Left cardiac atrium (tissue), 4 donors: ENCODE data around the gene KCTD13. TPM values are rescaled to one million over a fixed set of nuclear protein-coding genes. Genes with fewer than 3 reads are reported as not detected.
"Not testable (repeated sequence)": the region's sequence is repeated elsewhere in the genome, so short reads cannot be mapped to it uniquely, and the experiment has no call there.

ENCODE experiments used
- ATAC-seq, 2 donors: fragments of 200-7000 bp; cut with Tn5 transposase; one replicate each; pipeline ENCODE4 v1.9.1; 2020; ENCODE audit warnings: mild to moderate bottlenecking in 2 of 2, moderate library complexity in 2 of 2
- DNase-seq: peaks from one replicate; pipeline ENCODE4 v3.0.0-alpha.2; 2020
- intact Hi-C, 2 donors: fragments of 100-400 bp; cut with DNase I; formaldehyde crosslinking; loops; one replicate each; pipeline versions ENCODE4 v1.14.1 to v1.15.1; 2022 to 2023
- total RNA-seq, 2 donors: library from RNA; stranded (reverse); fragmentation: NEBNext Ultra II Directional; extraction: Animal tissue kit (Norgen Biotek cat#: 25700); gene quantifications; one replicate each; pipeline ENCODE4 v1.2.1, GENCODE V29; 2021
- donor health status: DM: no; HTN: yes; CAD: no.
- donor health status: DM: no; HTN: yes; CAD: no; lungs with severe emphysema.
- donor health status: DM: yes; HTN: yes; CAD: no.
- donor health status: Dilated cardiomyopathy.

Gene KCTD13
- total RNA-seq, 2 donors from 2014 or later, result 7.6 to 10.1 TPM

DNA sequence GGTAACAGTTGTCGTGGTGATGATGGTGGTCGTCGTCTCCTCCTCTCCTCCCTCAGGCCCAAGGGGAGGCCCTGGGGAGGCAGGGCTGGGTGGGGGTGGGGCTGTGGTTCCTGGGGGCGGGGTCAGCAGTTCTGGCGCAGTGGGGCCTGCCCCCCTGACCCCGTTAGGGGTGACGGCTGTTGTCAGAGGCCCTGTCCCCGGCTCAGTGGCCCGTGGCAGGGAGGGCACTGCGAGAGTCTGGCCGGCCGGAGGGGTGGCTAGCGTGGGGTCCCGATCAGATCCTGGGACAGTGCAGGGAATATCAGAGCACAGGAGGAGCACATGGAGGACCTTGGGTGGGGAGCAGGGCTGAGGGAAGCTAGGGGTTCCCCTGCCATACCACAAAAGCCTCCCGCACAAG, 29.2 kb downstream of the KCTD13 start:
- DNase-seq (no peak), ATAC-seq (no peak)
- intact Hi-C loops, result no loop called here

DNA sequence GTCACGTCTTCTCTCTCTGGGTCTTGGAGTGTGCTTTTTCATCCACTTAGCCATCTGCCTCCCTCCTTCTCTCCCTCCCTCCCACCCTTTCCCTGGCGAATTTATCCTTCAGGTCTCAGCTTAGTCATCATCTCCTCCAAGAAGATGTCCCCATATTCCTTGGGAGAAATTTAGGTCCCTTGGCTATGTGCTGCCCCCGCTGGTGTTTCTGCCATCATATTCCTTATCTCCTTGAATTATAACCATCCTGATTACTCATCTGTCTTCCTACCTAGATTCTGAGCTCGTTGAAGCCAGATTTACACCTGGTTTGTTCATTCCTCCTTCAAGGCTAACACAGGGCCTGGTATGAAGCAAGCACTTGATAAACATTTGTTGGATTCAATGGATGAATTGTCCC, 31.7 kb downstream of the KCTD13 start:
- DNase-seq (no peak), ATAC-seq (no peak)
- intact Hi-C loops, result no loop called here

DNA sequence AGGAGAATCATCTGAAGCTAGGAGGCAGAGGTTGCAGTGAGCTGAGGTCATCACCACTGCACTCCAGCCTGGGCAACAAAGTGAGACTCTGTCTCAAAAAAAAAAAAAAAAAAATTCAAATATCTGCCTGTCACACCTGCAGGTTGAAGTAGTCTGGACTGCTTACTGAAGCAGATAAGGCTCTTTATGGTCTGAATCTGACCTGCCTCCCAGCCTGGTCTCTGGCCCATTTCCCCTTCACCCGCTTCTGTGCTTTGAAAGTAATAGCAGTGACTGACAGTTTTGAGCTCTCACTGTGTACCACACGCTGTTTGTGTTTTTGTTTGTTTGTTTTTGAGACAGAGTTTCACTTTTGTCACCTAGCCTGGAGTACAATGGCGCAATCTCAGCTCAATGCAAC, 32.5 kb downstream of the KCTD13 start:
- no peak for ATAC-seq
- intact Hi-C loops, result no loop called here
- DNase-seq, result no peak

DNA sequence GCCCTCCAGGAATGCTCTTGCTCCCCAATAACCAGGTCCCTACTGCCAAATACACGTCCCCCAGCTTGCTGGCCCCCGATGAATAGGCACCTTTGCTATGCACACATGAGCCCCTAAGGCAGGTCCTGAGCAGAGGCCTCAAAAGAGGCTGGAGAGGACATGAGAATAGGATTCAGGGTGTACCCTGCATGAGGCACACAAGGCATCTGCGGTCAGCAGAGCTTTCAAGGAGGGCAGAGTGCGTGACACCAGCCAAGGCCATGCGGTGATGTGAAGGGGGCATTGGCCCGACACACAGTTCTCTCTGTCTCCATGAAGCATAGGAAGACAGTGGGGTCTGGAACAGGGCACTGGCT, 33.6 kb downstream of the KCTD13 start:
- DNase-seq (no peak), ATAC-seq (peak in 1 of 2 donors; percentile 15)
- intact Hi-C loops, result no loop called here

DNA sequence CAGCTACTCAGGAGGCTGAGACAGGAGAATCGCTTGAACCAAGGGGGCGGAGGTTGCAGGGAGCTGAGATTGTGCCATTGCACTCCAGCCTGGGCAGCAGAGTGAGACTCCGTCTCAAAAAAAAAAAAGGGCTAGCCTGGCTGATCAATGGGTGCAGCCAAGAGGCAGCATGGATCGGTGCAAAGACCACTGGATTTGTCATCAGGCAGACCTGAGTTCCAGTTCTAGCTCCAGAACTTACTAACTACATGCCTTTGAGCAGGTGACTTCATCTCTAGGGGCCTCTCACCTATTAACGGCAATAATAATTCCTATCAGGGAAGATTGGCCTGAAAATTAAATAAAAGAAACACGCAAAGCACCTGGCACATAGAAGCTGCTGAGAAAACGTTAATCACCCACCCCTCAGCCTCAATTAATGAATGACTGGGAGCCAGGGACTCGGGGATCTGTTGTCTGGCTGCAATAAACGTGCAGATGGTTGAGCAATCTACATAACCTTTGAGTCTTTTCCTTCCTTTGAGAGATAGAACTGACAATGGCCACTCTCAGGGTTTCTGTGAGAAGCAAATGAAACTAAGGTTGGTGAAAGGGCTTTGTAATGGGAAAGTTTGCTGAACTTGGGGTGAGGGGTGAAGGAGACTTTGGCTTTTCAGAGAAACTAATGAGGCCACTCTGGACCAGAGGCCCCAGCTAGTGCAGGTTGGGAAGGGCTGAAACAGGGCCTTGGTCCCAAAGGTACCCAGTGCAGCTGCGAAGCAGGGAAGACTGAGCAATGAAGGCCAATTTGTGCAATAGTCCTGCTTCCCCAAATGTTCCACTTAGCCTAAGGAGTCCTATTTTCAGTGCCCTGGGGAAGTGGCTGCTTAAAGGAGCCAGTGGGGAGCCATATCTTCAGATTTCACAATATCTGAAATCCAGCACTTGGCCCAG, 34.2 kb downstream of the KCTD13 start:
- ATAC-seq (peak in 1 of 2 donors; percentile 68), DNase-seq (no peak)
- intact Hi-C loops, result no loop called here

DNA sequence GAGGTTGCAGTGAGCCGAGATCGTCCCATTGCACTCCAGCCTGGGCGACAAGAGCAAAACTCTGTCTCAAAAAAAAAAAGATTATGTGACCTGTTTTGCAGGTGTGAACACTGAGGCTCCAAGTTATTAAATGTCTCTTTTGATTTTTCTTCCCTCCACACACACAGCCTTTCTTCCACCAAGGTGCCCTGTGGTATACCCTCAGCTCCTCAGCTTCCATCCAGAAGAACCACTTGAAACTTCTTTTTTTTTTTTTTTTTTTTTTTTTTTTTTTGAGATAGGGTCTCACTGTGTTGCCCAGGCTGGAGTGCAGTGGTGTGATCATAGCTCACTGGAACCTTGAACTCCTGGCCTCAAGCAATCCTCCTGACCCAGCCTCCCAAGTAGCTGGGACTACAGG, 36.7 kb downstream of the KCTD13 start:
- ATAC-seq, DNase-seq: not testable (repeated sequence)
- intact Hi-C loops, result loop anchor here in 1 of 2 donors (10.0 kb wide), 1 partner anchor 55 kb away; no protein-coding TSS in a partner anchor

DNA sequence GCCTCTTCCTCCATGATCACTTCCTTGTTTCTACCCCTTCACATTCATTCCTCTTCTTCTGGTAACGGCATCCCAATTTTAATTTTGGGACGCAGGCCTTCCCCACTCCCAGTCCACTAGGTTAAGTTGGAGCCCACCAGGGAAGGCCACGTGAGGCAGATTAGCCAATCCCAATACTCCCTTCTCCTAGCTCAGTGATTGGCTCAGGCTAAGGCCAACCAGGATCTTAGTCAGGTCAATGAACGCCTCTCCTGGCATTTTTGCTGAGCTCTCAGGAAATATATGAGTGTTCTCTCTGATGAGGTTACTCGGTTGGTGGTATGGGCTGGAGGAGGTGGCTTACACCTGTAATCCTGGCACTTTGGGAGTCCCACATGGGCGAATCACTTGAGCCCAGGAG, 42.0 kb downstream of the KCTD13 start:
- intact Hi-C loops, result loop anchor here in 1 of 2 donors (10.0 kb wide), 1 partner anchor 61 kb away; no protein-coding TSS in a partner anchor
- DNase-seq (no peak), ATAC-seq (no peak)

DNA sequence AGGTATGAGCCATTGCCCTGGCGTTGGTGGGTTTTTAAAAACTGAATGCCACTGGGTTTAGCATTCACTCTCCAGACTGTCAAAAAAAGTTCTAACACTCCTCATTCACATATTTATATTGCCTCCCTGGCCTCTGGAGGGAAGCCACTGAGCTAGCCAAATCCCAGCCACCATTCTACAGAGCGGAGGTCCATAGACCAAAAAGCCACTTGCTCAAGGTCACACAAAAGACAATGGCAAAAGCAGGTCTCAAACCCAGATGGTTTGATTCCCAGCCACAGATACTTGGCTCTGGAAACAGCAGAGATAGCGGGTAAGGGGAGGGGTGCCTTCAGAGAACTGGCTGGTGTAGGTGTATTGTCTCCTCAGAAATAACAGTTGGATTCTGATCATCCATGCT, 45.0 kb downstream of the KCTD13 start:
- intact Hi-C loops, result loop anchor here in 1 of 2 donors (10.0 kb wide), 1 partner anchor 64 kb away; no protein-coding TSS in a partner anchor
- DNase-seq, result no peak
- ATAC-seq, result no peak

DNA sequence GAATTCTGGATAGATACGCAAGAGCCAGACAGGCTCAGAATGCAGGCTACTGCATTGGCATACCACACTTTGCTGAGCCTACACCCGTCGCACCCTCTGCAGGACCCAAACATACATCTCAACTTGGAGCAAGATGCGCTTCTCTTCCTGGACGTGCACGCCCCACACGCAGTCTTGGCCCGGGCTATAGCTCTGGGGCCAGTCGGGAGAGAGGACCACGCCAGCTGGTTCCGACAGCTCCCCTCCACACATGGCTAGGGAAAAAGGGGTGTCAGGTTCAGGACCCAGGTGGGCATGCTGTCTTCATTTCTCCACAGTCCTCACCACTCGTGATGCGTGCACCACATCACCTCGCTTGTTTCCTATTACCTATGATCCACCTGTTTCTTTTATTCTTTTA, 47.9 kb downstream of the KCTD13 start:
- DNase-seq, result no peak
- no peak for ATAC-seq
- intact Hi-C loops, result no loop called here

DNA sequence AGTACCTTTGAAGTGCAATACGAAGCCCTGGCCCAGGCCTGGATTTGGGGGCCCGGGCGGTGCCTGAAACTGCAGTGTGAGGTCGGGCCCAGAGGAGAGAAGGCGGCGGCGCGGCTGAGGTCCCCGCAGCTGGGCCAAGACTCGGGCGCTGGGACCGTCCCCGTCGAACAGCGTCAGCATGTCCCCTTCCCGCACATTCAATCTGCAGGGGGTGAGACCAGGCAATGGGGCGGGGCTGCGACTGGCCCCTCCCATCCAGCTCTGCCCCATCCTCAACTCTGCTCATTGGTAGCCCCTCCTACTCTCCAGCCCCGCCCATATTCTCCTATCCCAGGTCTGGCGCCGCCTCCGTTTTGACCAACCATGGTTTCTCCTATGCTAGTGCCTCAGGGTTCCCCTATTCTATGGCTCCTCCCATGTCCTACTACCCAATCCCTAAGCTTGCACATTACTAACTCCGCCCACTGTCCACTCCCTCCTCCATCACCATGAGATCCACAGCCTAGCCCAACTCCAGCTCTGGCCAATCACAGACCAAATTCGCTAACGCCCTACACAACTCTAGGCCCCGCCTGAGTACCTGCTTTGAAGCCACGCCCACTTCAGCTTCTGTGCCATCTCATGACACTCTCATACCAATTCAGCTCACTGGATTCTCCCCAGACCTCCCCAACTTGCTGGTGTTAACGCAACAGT, 48.6 kb downstream of the KCTD13 start:
- ATAC-seq (peak; percentile 23 to 65), DNase-seq (no peak)
- intact Hi-C loops, result no loop called here

DNA sequence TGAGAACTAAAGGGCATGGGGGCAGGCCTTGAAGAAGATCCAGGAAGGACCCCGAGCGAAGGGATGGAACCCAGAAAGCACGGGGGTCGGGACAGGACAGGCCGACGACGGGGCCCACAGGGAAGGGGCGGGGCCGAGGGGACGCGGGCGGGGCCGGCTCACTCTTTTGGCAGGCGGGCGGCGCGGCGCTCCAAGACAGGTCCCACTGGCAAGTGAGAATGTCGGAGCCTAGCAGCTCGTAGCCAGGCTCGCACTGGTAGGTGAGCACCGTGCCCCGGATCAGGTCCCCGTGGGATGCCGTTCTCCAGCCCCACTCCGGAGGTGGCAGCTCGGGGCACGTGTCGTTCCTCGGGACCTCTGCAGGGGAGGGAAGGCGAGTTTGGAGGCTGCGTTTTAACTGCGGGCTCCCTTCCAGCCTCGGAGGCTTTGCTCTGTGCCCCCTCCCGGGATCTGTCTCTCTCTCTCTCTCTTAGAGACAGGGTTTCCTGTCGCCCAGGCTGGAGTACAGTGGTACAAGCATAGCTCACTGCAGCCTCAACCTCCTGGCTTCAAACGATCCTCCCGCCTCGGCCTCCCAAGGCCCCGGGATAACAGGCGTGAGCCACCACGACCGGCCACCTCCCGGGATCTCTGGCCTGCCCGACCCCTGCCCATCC, 49.3 kb downstream of the KCTD13 start:
- no peak for DNase-seq
- peak in 1 of 2 donors; percentile 20 for ATAC-seq
- intact Hi-C loops, result no loop called here

DNA sequence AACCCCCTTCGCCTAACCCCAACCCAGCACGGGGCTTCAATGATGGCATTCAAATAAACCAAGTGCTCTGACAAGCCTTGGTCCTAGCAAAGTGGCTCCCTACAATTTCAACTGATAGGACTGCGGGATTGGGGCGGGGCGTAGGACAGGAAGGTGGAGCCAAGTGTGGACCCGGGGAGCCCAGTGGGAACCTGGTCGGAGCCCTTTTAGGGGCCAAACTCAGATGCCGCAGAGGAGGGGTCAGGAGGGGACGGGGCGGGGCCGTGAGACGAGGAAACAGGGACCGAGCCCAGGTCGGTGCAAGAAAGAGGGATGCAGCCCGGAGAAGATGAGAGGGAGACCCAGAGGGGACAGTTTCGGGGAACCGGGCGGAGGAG, 49.8 kb downstream of the KCTD13 start:
- intact Hi-C loops, result no loop called here
- no peak for DNase-seq

DNA sequence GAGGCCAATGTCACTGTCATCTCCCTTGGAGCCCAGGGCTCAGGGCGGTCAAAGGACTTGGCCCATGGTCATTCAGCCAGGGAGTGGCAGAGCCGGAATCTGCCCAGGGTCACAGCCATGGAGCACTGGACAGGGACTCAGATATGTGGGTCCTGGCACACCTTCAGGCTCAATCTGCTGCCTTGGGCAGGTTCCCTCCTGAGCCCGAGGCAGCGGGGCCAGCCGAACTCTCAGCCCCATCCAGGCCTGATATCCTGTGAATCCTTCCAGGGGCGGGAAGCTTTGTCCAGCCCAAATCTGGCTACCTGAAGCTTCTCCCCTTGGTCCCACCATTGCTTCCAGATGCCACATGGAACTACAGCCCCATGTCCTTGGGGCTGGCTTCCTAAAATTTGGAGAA, 50.8 kb downstream of the KCTD13 start:
- intact Hi-C loops, result no loop called here

More for the DNA sequence above, 49.8 kb downstream of the KCTD13 start:
- no peak for ATAC-seq

DNA sequence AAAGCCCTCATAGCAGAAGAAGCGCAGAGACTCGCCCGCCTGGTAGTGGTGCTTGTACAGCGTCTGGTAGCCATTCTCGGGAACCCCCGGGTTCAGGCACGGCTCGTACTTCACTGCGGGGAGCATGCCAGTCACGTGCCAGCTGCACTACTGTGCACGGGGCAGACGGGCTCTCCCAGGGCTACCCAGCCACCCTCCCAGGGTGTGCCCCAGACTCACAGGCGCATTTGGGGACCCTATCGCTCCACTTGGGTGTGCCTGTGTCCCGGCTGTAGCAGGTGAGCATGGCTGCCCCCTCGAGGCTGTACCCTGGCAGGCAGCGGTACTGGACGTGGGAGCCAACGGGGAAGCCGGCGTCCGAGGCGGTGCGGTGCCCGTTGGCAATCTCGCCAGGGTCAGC, 52.7 kb downstream of the KCTD13 start:
- DNase-seq (no peak), ATAC-seq (no peak)
- intact Hi-C loops, result no loop called here

More for the DNA sequence above, 50.8 kb downstream of the KCTD13 start:
- DNase-seq (no peak), ATAC-seq (no peak)

DNA sequence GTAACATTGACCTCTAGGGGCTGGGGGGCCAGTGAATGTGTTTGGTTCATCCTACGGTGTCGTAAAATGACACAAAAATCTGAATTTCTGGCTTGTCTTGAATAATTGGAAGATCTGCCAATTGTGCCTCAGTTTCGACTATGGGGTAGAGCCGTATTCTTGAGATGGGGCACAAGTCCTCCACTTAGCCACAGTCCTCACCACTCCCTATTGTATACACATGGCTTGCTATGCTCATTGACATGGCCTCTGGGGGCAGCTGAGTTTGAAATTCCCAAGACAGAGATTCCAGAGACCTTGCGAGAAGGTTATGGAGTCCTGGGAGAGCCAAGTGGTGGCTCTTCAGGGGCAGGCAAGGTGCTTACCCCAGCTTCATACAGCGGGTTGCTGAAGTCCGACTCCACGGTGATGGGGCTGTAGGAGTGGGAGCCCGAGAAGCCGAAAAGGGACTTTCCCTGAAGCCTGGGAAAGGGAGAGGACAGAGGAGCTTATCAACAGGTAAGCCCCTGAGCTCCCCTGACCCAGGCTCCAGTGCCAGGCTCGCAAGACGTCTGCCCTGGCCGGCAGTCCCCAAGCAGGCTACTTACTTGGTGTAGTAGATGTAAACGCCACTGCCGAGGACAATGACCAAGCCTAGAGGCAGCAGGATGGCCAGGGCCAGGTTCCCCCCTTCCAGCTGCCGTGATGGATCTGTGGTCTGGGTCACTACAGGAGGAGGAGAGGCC, 54.0 kb downstream of the KCTD13 start:
- DNase-seq (no peak), ATAC-seq (no peak)
- intact Hi-C loops, result no loop called here

DNA sequence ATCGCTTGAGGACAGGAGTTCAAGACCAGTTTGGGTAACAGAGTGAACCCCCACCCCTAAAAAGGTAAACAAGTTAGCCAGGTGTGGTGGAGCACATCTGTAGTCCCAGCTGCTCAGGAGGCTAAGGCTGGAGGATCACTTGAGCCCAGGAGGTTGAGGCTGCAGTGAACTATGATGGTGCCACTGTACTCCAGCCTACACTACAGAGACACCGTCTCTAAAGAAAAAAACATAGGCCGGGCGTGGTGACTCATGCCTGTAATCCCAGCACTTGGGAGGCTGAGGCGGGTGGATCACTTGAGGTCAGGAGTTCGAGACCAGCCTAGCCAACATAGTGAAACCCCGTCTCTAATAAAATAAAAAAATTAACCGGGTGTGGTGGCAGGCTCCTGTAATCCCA, 57.0 kb downstream of the KCTD13 start:
- not testable (repeated sequence) for ATAC-seq, DNase-seq
- intact Hi-C loops, result loop anchor here (10.0 kb wide), 2 partner anchors 136 to 146 kb away; partner anchors contain the start of gene DOC2A (in 1 of the 2)

DNA sequence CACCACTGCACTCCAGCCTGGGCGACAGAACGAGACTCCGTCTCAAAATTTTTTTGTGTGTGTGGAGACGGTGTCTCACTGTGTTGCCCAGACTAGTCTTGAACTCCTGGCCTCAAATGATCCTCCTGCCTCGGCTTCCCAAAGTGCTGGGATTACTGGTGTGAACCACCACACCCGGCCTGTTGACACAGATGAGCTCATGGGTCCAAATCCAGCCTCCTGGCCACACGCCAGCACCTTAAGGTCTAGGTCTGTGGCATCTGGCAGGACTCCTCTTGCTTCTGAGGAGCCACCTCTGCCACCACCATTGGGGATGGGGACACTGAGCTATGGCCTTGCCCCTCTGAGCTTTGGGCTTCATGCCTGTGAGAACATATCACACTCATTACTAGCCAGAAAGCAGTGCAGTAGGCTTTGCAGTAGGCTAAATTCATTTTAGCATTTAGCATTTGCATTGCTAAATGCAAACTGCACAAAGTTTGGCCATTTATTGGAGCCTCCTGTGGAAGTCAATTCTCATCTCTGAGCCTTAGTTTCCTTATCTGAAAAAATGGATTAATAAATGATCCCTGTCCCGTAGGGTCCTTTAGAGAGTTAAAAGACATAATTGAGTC, 57.5 kb downstream of the KCTD13 start:
- no peak for DNase-seq
- intact Hi-C loops, result loop anchor here (10.0 kb wide), 2 partner anchors 136 to 146 kb away; partner anchors contain the start of gene DOC2A (in 1 of the 2)

DNA sequence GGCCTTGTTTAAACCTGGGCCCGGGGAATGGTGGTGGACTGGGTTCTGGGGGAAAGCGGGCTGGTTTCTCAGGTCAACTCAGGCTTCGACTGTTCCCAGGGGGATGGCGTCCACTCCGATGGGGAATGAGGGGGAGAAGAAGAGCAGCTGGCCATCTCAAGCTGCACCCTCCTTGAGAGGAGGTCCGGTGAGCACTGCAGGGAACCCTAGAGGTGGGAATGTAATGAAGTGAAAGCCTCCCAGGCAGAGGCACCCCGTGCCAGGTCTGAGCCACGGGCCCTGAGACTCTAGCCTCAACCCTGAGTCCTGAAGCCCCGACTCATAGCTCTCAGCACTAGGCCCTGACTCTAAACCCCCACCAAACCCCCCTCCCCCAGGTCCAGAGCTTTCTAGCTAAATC, 61.8 kb downstream of the KCTD13 start:
- intact Hi-C loops, result loop anchor here (10.0 kb wide), 2 partner anchors 141 to 151 kb away; partner anchors contain the start of gene DOC2A (in 1 of the 2)
- ATAC-seq, result no peak
- no peak for DNase-seq

More for the DNA sequence above, 57.5 kb downstream of the KCTD13 start:
- no peak for ATAC-seq
